Measurements from ENCODE around the gene PCLO.
"Not testable (repeated sequence)": the region's sequence is repeated elsewhere in the genome, so short reads cannot be mapped to it uniquely, and the experiment has no call there.

The PCLO gene

GRCh38 chr7:82713506-82713905 is 449.2 kb downstream of the PCLO start:
- TF ChIP-seq, protein P1, sequence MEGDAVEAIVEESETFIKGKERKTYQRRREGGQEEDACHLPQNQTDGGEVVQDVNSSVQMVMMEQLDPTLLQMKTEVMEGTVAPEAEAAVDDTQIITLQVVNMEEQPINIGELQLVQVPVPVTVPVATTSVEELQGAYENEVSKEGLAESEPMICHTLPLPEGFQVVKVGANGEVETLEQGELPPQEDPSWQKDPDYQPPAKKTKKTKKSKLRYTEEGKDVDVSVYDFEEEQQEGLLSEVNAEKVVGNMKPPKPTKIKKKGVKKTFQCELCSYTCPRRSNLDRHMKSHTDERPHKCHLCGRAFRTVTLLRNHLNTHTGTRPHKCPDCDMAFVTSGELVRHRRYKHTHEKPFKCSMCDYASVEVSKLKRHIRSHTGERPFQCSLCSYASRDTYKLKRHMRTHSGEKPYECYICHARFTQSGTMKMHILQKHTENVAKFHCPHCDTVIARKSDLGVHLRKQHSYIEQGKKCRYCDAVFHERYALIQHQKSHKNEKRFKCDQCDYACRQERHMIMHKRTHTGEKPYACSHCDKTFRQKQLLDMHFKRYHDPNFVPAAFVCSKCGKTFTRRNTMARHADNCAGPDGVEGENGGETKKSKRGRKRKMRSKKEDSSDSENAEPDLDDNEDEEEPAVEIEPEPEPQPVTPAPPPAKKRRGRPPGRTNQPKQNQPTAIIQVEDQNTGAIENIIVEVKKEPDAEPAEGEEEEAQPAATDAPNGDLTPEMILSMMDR (conservative IDR thresholded peaks at IDR 0.05; ENCODE audit: control insufficient read depth, insufficient read depth, low read depth, low read length), result no peak
- H3K4me3 ChIP-seq (ENCODE audit: control insufficient read depth, low read depth, low read length), result no peak overlapping the region
- no peak for DNase-seq (ENCODE audit: low read depth)

DNA sequence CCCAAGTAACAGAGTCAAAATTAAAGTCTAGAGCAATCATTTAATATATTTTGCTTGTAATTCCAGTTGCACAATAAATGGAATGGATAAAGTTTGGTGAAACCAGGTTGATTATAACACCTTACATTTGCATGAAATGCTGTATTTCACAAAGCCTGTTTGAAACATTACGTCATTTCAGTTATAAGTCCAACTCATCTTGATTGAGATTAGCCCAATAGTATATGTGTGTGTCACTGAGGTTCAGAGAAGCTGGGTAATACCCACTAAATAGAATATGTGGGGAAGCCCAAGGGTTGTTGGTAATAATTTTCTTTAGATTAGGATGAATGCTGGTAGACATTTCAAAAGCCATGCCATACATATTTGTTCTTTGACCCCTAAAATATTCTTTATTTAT is 456.3 kb downstream of the PCLO start:
- DNase-seq (ENCODE audit: low read depth); H3K4me3 ChIP-seq (ENCODE audit: control insufficient read depth, low read depth, low read length): not testable (repeated sequence)

GRCh38 chr7:82705517-82706260 is 457.0 kb downstream of the PCLO start:
- TF ChIP-seq, protein P1 (conservative IDR thresholded peaks at IDR 0.05; ENCODE audit: control insufficient read depth, insufficient read depth, low read depth, low read length), result no peak
- H3K4me3 ChIP-seq (ENCODE audit: control insufficient read depth, low read depth, low read length), result no peak overlapping the region
- DNase-seq (ENCODE audit: low read depth), result no peak

- TF ChIP-seq, protein P1 (conservative IDR thresholded peaks at IDR 0.05; ENCODE audit: control insufficient read depth, insufficient read depth, low read depth, low read length), result no peak
- DNase-seq (ENCODE audit: low read depth), result no peak
- H3K4me3 ChIP-seq (ENCODE audit: control insufficient read depth, low read depth, low read length), result no peak overlapping the region
Observed at GRCh38 chr7:82704121-82704520, 458.6 kb downstream of the PCLO start.

All from fibroblast of mammary gland (primary cell).